ENCODE results near the gene TMEM138.

GRCh38 chr11:61349916-61350315, 12.3 kb upstream of the TMEM138 start:
- TF ChIP-seq, protein P1, sequence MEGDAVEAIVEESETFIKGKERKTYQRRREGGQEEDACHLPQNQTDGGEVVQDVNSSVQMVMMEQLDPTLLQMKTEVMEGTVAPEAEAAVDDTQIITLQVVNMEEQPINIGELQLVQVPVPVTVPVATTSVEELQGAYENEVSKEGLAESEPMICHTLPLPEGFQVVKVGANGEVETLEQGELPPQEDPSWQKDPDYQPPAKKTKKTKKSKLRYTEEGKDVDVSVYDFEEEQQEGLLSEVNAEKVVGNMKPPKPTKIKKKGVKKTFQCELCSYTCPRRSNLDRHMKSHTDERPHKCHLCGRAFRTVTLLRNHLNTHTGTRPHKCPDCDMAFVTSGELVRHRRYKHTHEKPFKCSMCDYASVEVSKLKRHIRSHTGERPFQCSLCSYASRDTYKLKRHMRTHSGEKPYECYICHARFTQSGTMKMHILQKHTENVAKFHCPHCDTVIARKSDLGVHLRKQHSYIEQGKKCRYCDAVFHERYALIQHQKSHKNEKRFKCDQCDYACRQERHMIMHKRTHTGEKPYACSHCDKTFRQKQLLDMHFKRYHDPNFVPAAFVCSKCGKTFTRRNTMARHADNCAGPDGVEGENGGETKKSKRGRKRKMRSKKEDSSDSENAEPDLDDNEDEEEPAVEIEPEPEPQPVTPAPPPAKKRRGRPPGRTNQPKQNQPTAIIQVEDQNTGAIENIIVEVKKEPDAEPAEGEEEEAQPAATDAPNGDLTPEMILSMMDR (IDR thresholded peaks at IDR 0.05; ENCODE audit: insufficient read depth, low read length) = no peak
- TF ChIP-seq REST (IDR thresholded peaks at IDR 0.05; ENCODE audit: insufficient replicate concordance, low read depth) (no peak), POLR2AphosphoS5 (IDR thresholded peaks at IDR 0.05; ENCODE audit: low read depth) (no peak), GABPA (IDR thresholded peaks at IDR 0.05; ENCODE audit: low read depth) (no peak), SPI1 (IDR thresholded peaks at IDR 0.05; ENCODE audit: borderline replicate concordance, low read depth) (no peak)
